ENCODE results near the gene HOXA10.

The HOXA10 gene

GRCh38 chr7:27173956-27174873 is at the start of gene HOXA10:
Gene HOXA10 (minus strand): TSS chr7:27174320. CDS start chr7:27174306, 14 bp downstream.
- no peak for DNase-seq

GRCh38 chr7:27221201-27221797 is 47.2 kb upstream of the HOXA10 start:
- DNase-seq = no peak

GRCh38 chr7:27220440-27220955 is 46.4 kb upstream of the HOXA10 start:
- DNase-seq = no peak

GRCh38 chr7:27219821-27220220 is 45.7 kb upstream of the HOXA10 start:
- DNase-seq = no peak

- no peak for DNase-seq
Measured at GRCh38 chr7:27217951-27218350, 43.8 kb upstream of the HOXA10 start.

- no peak for DNase-seq
Measured at GRCh38 chr7:27215356-27215755, 41.2 kb upstream of the HOXA10 start.

GRCh38 chr7:27214239-27214950 is 40.3 kb upstream of the HOXA10 start:
- DNase-seq = no peak

- no peak for DNase-seq
Measured at GRCh38 chr7:27213433-27214238, 39.5 kb upstream of the HOXA10 start.

GRCh38 chr7:27212497-27213432 is 38.6 kb upstream of the HOXA10 start:
- no peak for DNase-seq

GRCh38 chr7:27211764-27212204 is 37.7 kb upstream of the HOXA10 start:
- no peak for DNase-seq

- DNase-seq = no peak
Measured at GRCh38 chr7:27211084-27211446, 36.9 kb upstream of the HOXA10 start.

- peak in 9 of 56 donors; percentile 1 to 48 (median 18) for DNase-seq
Measured at GRCh38 chr7:27210441-27211083, 36.4 kb upstream of the HOXA10 start.

GRCh38 chr7:27209933-27210440 is 35.9 kb upstream of the HOXA10 start:
- DNase-seq = peak in 1 of 56 donors; percentile 2

GRCh38 chr7:27208998-27209397 is 34.9 kb upstream of the HOXA10 start:
- no peak for DNase-seq

- no peak for DNase-seq
Measured at GRCh38 chr7:27207348-27207985, 33.3 kb upstream of the HOXA10 start.

- DNase-seq = no peak
Measured at GRCh38 chr7:27205325-27206280, 31.5 kb upstream of the HOXA10 start.

- no peak for DNase-seq
Measured at GRCh38 chr7:27204851-27205322, 30.8 kb upstream of the HOXA10 start.

All from nucleus accumbens (tissue), 56 donors.